Anterior cingulate cortex (tissue), 58 donors: ENCODE data around the gene STK40.
A peak's percentile ranks its signal among the peaks of the same experiment; 100 is the strongest.

Experiments
- DNase-seq, 58 donors: peaks; one replicate each; lab custom pipeline; 2025; lab: John Stamatoyannopoulos, UW

STK40 gene

GRCh38 chr1:36349241-36349671, 36.5 kb downstream of the STK40 start:
- DNase-seq = no peak

- no peak for DNase-seq
Observed at GRCh38 chr1:36346741-36347370, 38.9 kb downstream of the STK40 start.

GRCh38 chr1:36345353-36345752, 40.4 kb downstream of the STK40 start:
- no peak for DNase-seq

GRCh38 chr1:36344395-36344680, 41.4 kb downstream of the STK40 start:
- no peak for DNase-seq

GRCh38 chr1:36343651-36344394, 41.9 kb downstream of the STK40 start:
- no peak for DNase-seq

GRCh38 chr1:36342426-36343185, 43.1 kb downstream of the STK40 start:
- DNase-seq = peak in 20 of 58 donors; percentile 4 to 50 (median 21)

- no peak for DNase-seq
Observed at GRCh38 chr1:36341626-36342320, 44.0 kb downstream of the STK40 start.

GRCh38 chr1:36339615-36340014, 46.1 kb downstream of the STK40 start:
- no peak for DNase-seq

- no peak for DNase-seq
Observed at GRCh38 chr1:36339215-36339614, 46.5 kb downstream of the STK40 start.

- DNase-seq = no peak
Observed at GRCh38 chr1:36337830-36338229, 47.9 kb downstream of the STK40 start.

- no peak for DNase-seq
Observed at GRCh38 chr1:36330940-36331339, 54.8 kb downstream of the STK40 start.

- DNase-seq = no peak
Observed at GRCh38 chr1:36329817-36330216, 55.9 kb downstream of the STK40 start.

- peak in 2 of 58 donors; percentile 9 to 32 for DNase-seq
Observed at GRCh38 chr1:36328713-36329112, 57.0 kb downstream of the STK40 start.

GRCh38 chr1:36328088-36328480, 57.6 kb downstream of the STK40 start:
- no peak for DNase-seq

- no peak for DNase-seq
Observed at GRCh38 chr1:36327421-36328087, 58.2 kb downstream of the STK40 start.

GRCh38 chr1:36326499-36326898, 59.2 kb downstream of the STK40 start:
- DNase-seq = no peak

- DNase-seq = no peak
Observed at GRCh38 chr1:36324353-36324703, 61.4 kb downstream of the STK40 start.

- peak in 22 of 58 donors; percentile 8 to 61 (median 20) for DNase-seq
Observed at GRCh38 chr1:36323636-36324352, 61.9 kb downstream of the STK40 start, which contains the start of gene EVA1B. EVA1B (minus strand) TSS chr1:36323645; CDS start chr1:36323037, 608 bp downstream.

- peak in 1 of 58 donors; percentile 61 for DNase-seq
Observed at GRCh38 chr1:36322786-36323635, 62.7 kb downstream of the STK40 start.
